ENCODE results near the gene TTC4.
"Not testable (repeated sequence)": the region's sequence is repeated elsewhere in the genome, so short reads cannot be mapped to it uniquely, and the experiment has no call there.

The TTC4 gene

GRCh38 chr1:54754045-54754444 lies 38.4 kb downstream of the TTC4 start:
- no peak for DNase-seq

- no peak for DNase-seq
Observed at GRCh38 chr1:54754486-54755285, 39.0 kb downstream of the TTC4 start.

- no peak for DNase-seq
Observed at GRCh38 chr1:54757833-54758232, 42.2 kb downstream of the TTC4 start.

- DNase-seq = no peak
Observed at GRCh38 chr1:54758678-54759348, 43.2 kb downstream of the TTC4 start.

GRCh38 chr1:54763816-54764132 lies 48.1 kb downstream of the TTC4 start:
- no peak for DNase-seq

GRCh38 chr1:54764133-54764921 lies 48.7 kb downstream of the TTC4 start, which contains the start of gene PARS2:
TSS of gene PARS2 (minus strand) at chr1:54764523. CDS start at chr1:54759161, 5,362 bp downstream.
- peak; percentile 99 for DNase-seq

- DNase-seq = no peak
Observed at GRCh38 chr1:54764922-54765561, 49.4 kb downstream of the TTC4 start.

- no peak for DNase-seq
Observed at GRCh38 chr1:54766726-54767125, 51.1 kb downstream of the TTC4 start.

GRCh38 chr1:54767526-54767925 lies 51.9 kb downstream of the TTC4 start:
- DNase-seq = no peak

GRCh38 chr1:54768093-54768492 lies 52.4 kb downstream of the TTC4 start:
- DNase-seq = no peak

- DNase-seq = no peak
Observed at GRCh38 chr1:54772951-54773350, 57.3 kb downstream of the TTC4 start.

GRCh38 chr1:54774820-54775498 lies 59.3 kb downstream of the TTC4 start:
- DNase-seq = no peak

GRCh38 chr1:54775828-54776721 lies 60.4 kb downstream of the TTC4 start:
- DNase-seq = not testable (repeated sequence)

- DNase-seq = no peak
Observed at GRCh38 chr1:54777011-54777410, 61.4 kb downstream of the TTC4 start.

GRCh38 chr1:54777431-54777830 lies 61.8 kb downstream of the TTC4 start:
- no peak for DNase-seq

GRCh38 chr1:54781023-54781723 lies 65.5 kb downstream of the TTC4 start:
- no peak for DNase-seq

GRCh38 chr1:54782156-54782555 lies 66.5 kb downstream of the TTC4 start:
- DNase-seq = no peak

GRCh38 chr1:54782588-54782987 lies 66.9 kb downstream of the TTC4 start:
- DNase-seq = no peak

GRCh38 chr1:54784066-54784465 lies 68.4 kb downstream of the TTC4 start:
- DNase-seq = no peak

GRCh38 chr1:54786778-54787177 lies 71.1 kb downstream of the TTC4 start:
- no peak for DNase-seq

GRCh38 chr1:54787604-54788003 lies 71.9 kb downstream of the TTC4 start:
- no peak for DNase-seq

Measured in NCI-H2107 (cell line).